Lower lobe of right lung (tissue), 2 donors: ENCODE results near the gene GREB1L. TPM values are rescaled to one million over a fixed set of nuclear protein-coding genes. Genes with fewer than 3 reads are reported as not detected.

Source experiments
- ATAC-seq, 2 donors: fragments of 200-7000 bp; cut with Tn5 transposase; one replicate each; pipeline ENCODE4 v1.9.1; 2020 to 2022; ENCODE audit warnings: mild to moderate bottlenecking in 2 of 2, moderate library complexity in 2 of 2
- DNase-seq: peaks from one replicate; pipeline ENCODE4 v3.0.0-alpha.2; 2020
- H3K27ac ChIP-seq: fragments of 200-600 bp; one replicate; pipeline ENCODE4 v1.8.0; 2022
- H3K27me3 ChIP-seq: fragments of 200-600 bp; one replicate; pipeline ENCODE4 v1.8.0; 2022; ENCODE audit warnings: low read depth
- H3K36me3 ChIP-seq: fragments of 200-600 bp; one replicate; pipeline ENCODE4 v1.8.0; 2022; ENCODE audit warnings: mild to moderate bottlenecking
- H3K4me1 ChIP-seq: fragments of 200-600 bp; one replicate; pipeline ENCODE4 v1.8.0; 2022
- H3K4me3 ChIP-seq: fragments of 200-600 bp; one replicate; pipeline ENCODE4 v1.8.0; 2022; ENCODE audit warnings: mild to moderate bottlenecking
- H3K9me3 ChIP-seq: fragments of 200-600 bp; one replicate; pipeline ENCODE4 v1.8.0; 2022
- intact Hi-C: fragments of 100-400 bp; cut with DNase I; formaldehyde crosslinking; loops from one replicate; pipeline ENCODE4 v1.11.0; 2022
- total RNA-seq: library from RNA; stranded (reverse); fragmentation: NEBNext Ultra II Directional; extraction: Animal tissue kit (Norgen Biotek cat#: 25700); gene quantifications from one replicate; pipeline ENCODE4 v1.2.1, GENCODE V29; 2021
- TF ChIP-seq, protein P1 (sequence below): fragments of 200-600 bp; IDR thresholded peaks from one replicate; pipeline ENCODE4 v1.8.0; 2022; ENCODE audit warnings: antibody characterized with exemption, mild to moderate bottlenecking
- donor health status: DM: no; HTN: yes; CAD: no; lungs with severe emphysema.

The GREB1L gene
- total RNA-seq, 1 donor from 2014 or later, result 0.74 TPM

DNA sequence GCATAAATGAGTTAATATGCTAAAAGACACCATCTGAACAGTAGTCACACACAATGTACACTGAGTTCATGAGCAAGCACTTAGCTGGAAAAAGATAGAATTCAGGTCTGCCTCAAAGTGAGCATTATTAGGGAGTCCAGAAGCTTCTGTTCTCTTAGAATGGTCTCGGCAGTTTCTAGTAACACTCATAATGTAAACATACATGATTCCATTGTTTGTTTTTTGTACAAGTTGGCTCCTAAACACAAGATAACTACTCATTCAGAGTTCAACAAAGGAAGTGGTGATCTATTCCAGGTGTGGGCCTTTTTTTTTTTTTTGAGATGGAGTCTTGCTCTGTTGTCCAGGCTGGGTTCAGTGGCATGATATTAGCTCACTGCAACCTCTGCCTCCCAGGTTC is 292.3 kb downstream of the GREB1L start:
- H3K9me3 ChIP-seq, result no peaks in the 10 kb centered on the region
- intact Hi-C loops, result no loop called here
- H3K4me3 ChIP-seq, result no peak overlapping the region
- no peaks in the 10 kb centered on the region for H3K4me1 ChIP-seq
- no peak for DNase-seq
- no peaks in the 10 kb centered on the region for H3K27me3 ChIP-seq
- H3K36me3 ChIP-seq, result peaks cover 90% of the 10 kb centered on the region
- no peak overlapping the region for H3K27ac ChIP-seq
- TF ChIP-seq, protein P1, sequence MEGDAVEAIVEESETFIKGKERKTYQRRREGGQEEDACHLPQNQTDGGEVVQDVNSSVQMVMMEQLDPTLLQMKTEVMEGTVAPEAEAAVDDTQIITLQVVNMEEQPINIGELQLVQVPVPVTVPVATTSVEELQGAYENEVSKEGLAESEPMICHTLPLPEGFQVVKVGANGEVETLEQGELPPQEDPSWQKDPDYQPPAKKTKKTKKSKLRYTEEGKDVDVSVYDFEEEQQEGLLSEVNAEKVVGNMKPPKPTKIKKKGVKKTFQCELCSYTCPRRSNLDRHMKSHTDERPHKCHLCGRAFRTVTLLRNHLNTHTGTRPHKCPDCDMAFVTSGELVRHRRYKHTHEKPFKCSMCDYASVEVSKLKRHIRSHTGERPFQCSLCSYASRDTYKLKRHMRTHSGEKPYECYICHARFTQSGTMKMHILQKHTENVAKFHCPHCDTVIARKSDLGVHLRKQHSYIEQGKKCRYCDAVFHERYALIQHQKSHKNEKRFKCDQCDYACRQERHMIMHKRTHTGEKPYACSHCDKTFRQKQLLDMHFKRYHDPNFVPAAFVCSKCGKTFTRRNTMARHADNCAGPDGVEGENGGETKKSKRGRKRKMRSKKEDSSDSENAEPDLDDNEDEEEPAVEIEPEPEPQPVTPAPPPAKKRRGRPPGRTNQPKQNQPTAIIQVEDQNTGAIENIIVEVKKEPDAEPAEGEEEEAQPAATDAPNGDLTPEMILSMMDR, result no peak
- no peak for ATAC-seq

DNA sequence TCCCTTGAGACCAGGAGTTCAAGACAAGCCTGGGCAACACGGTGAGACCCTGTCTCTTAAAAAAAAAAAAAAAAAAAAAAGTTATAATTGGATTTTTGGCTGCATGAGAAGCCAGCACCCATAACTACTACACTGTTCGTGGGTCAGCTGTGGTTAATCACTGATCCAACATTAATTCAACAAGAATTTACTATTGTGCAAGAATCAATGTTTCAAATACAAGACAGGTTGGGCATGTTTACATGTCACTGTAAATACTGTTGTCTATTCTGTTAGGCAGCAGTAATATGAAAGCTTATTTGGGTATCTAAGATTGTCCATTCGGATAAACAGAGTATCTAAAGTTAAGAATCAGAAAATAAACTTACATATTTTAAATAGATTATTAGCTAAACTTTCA is 296.2 kb downstream of the GREB1L start:
- DNase-seq, result no peak
- Histone ChIP-seq H3K4me3 (no peak overlapping the region), H3K27ac (no peak overlapping the region), H3K36me3 (peaks cover 70% of the 10 kb centered on the region), H3K9me3 (no peaks in the 10 kb centered on the region), H3K4me1 (no peaks in the 10 kb centered on the region), H3K27me3 (no peaks in the 10 kb centered on the region)
- TF ChIP-seq, protein P1, result no peak
- intact Hi-C loops, result no loop called here
- ATAC-seq, result no peak

DNA sequence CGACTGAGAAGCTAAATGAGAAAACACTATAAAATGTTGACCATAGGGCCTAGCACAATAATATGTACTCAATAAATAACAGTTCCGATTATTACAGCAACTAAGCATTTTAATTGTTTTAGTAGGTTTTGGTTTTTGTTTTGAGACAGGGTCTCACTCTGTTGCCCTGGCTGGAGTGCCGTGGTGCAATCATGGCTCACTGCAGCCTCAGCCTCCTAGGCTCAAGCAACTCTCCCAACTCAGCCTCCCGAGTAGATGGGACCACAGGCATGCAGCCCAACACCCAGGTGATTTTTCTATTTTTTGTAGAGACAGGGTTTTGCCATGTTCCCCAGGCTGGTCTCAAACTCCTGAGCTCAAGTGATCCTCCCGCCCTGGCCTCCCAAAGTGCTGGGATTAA is 304.4 kb downstream of the GREB1L start:
- H3K27ac ChIP-seq, result no peak overlapping the region
- TF ChIP-seq, protein P1, result no peak
- H3K4me1 ChIP-seq, result no peaks in the 10 kb centered on the region
- peaks cover 21% of the 10 kb centered on the region for H3K36me3 ChIP-seq
- H3K9me3 ChIP-seq, result no peaks in the 10 kb centered on the region
- no peak overlapping the region for H3K4me3 ChIP-seq
- H3K27me3 ChIP-seq, result no peaks in the 10 kb centered on the region
- no peak for ATAC-seq
- intact Hi-C loops, result no loop called here
- no peak for DNase-seq

DNA sequence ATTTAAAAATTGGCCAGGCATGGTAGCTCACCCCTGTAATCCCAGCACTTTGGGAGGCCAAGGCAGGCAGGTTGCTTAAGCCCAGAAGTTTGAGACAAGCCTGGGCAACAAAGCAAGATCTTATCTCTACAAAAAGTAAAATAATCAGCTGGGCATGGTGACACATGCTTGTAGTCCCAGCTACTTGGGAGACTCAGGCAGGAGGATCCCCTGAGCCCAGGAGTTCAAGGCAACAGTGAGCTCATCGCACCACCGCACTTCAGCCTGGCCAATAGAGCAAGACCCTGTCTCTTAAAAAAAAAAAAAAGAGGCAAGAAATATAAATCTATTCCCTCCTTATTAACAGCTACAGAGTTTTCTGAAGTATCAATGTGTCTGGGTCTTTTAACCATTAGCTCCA is 306.6 kb downstream of the GREB1L start:
- Histone ChIP-seq H3K4me3 (no peak overlapping the region), H3K27ac (no peak overlapping the region), H3K27me3 (no peaks in the 10 kb centered on the region), H3K9me3 (no peaks in the 10 kb centered on the region), H3K36me3 (peaks cover 35% of the 10 kb centered on the region), H3K4me1 (no peaks in the 10 kb centered on the region)
- DNase-seq, result no peak
- TF ChIP-seq, protein P1, result no peak
- intact Hi-C loops, result no loop called here
- no peak for ATAC-seq

DNA sequence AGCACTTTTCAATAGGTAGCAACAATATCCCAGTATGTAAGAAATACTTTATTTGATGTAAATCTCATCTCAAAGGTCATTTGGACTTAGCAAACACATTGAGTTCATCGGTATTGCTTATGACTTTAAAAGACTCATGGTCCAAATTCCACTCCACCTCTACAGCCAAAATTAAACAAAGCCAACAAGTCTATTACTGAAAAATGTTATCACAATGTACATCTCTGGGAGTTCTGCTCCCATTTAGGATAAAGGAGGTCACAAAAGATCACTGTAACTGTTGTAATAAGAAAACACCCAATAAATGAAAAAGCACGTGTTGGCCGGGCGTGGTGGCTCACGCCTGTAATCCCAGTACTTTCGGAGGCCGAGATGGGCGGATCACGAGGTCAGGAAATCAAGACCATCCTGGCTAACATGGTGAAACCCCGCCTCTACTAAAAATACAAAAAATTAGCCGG is 308.5 kb downstream of the GREB1L start:
- Histone ChIP-seq H3K36me3 (peaks cover 36% of the 10 kb centered on the region), H3K27me3 (no peaks in the 10 kb centered on the region), H3K9me3 (no peaks in the 10 kb centered on the region), H3K27ac (no peak overlapping the region), H3K4me1 (no peaks in the 10 kb centered on the region), H3K4me3 (no peak overlapping the region)
- DNase-seq (no peak), ATAC-seq (no peak)
- TF ChIP-seq, protein P1, result no peak
- intact Hi-C loops, result no loop called here
